HepG2 (cell line): ENCODE data around the gene CENPE. TPM values are rescaled to one million over a fixed set of nuclear protein-coding genes. Genes with fewer than 3 reads are reported as not detected.

Experiments
- DRAP1 ChIP-seq: IDR thresholded peaks from 2 replicates; pipeline ENCODE4 v1.6.1; 2016; ENCODE audit warnings: missing genetic modification reagents, missing compliant biosample characterization
- GABPA ChIP-seq, 2 experiments: IDR thresholded peaks; 2 replicates each; pipeline ENCODE4 v1.6.1; 2011 to 2016; ENCODE audit warnings: low read depth in 2 of 2, low read length in 1 of 2, missing biosample characterization in 1 of 2, missing genetic modification characterization in 1 of 2
- HMG20A ChIP-seq: IDR thresholded peaks from 2 replicates; pipeline ENCODE4 v1.6.1; 2016; ENCODE audit warnings: borderline replicate concordance
- MAX ChIP-seq: IDR thresholded peaks from 2 replicates; pipeline ENCODE4 v1.6.1; 2012; ENCODE audit warnings: inconsistent platforms
- NAIF1 ChIP-seq: sonication (generic); formaldehyde crosslinking; IDR thresholded peaks from 2 replicates; pipeline ENCODE4 v1.5.0; 2020; ENCODE audit warnings: mild to moderate bottlenecking, missing genetic modification reagents, borderline replicate concordance
- NFRKB ChIP-seq: fragments of 450-650 bp; IDR thresholded peaks from 2 replicates; pipeline ENCODE4 v1.6.1; 2017
- SMARCC2 ChIP-seq: fragments of 450-650 bp; IDR thresholded peaks from 2 replicates; pipeline ENCODE4 v1.6.1; 2017; ENCODE audit warnings: antibody characterized with exemption, mild to moderate bottlenecking
- ZFP41 ChIP-seq: sonication (generic); formaldehyde crosslinking; IDR thresholded peaks from 2 replicates; pipeline ENCODE4 v1.4.0; 2020; ENCODE audit warnings: mild to moderate bottlenecking, missing genetic modification reagents, borderline replicate concordance
- ZIK1 ChIP-seq: sonication (generic); formaldehyde crosslinking; IDR thresholded peaks from 2 replicates; pipeline ENCODE4 v1.5.0; 2020; ENCODE audit warnings: mild to moderate bottlenecking, low read depth, missing genetic modification reagents, borderline replicate concordance
- ZKSCAN8 ChIP-seq: IDR thresholded peaks from 2 replicates; pipeline ENCODE4 v1.6.1; 2016; ENCODE audit warnings: borderline replicate concordance, missing genetic modification reagents, missing compliant biosample characterization
- ZNF20 ChIP-seq: sonication (generic); formaldehyde crosslinking; IDR thresholded peaks from 2 replicates; pipeline ENCODE4 v1.4.0; 2020; ENCODE audit warnings: mild to moderate bottlenecking, moderate library complexity, missing genetic modification reagents
- ZNF407 ChIP-seq: sonication (generic); formaldehyde crosslinking; IDR thresholded peaks from one replicate; pipeline ENCODE4 v1.5.1; 2020; ENCODE audit warnings: mild to moderate bottlenecking, missing genetic modification reagents; ENCODE audit errors: not compliant biosample characterization
- ZNF629 ChIP-seq: sonication (generic); formaldehyde crosslinking; conservative IDR thresholded peaks from 2 replicates; pipeline ENCODE4 v1.5.0; 2020; ENCODE audit warnings: missing genetic modification reagents
- ZNF749 ChIP-seq: sonication (generic); formaldehyde crosslinking; IDR thresholded peaks from 2 replicates; pipeline ENCODE4 v1.8.0; 2022; ENCODE audit warnings: mild to moderate bottlenecking, missing genetic modification reagents, moderate library complexity, borderline replicate concordance
- ZNF780A ChIP-seq: sonication (generic); formaldehyde crosslinking; IDR thresholded peaks from 2 replicates; pipeline ENCODE4 v1.8.0; 2022; ENCODE audit warnings: mild to moderate bottlenecking, missing genetic modification reagents, moderate library complexity
- ZNF781 ChIP-seq: sonication (generic); formaldehyde crosslinking; IDR thresholded peaks from 2 replicates; pipeline ENCODE4 v1.5.1; 2020; ENCODE audit warnings: borderline replicate concordance, mild to moderate bottlenecking, missing genetic modification reagents; ENCODE audit errors: not compliant biosample characterization
- polyA plus RNA-seq, 8 experiments: library from polyadenylated mRNA; depleted of rRNA in 3 of 8; stranded (reverse) in 7 of 8; unstranded in 1 of 8; fragments of >200 nt; fragmentation: Illumina TruSeq in 4 of 8; extraction: Trizol in 4 of 8; gene quantifications; 2 replicates each; pipeline versions ENCODE4 v1.2.1 to v1.2.3, GENCODE V29; 2011 to 2016; ENCODE audit warnings: low read depth in 4 of 8, missing spikeins in 1 of 8, mixed read lengths in 1 of 8; ENCODE audit not compliant: insufficient read depth in 1 of 8
- total RNA-seq, 5 experiments: library from RNA; depleted of rRNA; stranded (reverse); fragments of >200 nt; fragmentation: Illumina TruSeq; extraction: Trizol; gene quantifications; 2 replicates each; pipeline ENCODE4 v1.2.3, GENCODE V29; 2016; ENCODE audit warnings: low read depth in 1 of 5
- TF ChIP-seq, protein P1 (sequence below): sonication (generic); formaldehyde crosslinking; IDR thresholded peaks from 2 replicates; pipeline ENCODE4 v1.4.0; 2020; ENCODE audit warnings: missing genetic modification reagents

The CENPE gene
- total and polyA plus RNA-seq, 2 of the 13 experiments (the other 11 are each of a cell fraction or from before 2014, with no cell fraction given), result 2.1 to 19.8 TPM

- TF ChIP-seq ZNF407 (peak; percentile 88), ZNF629 (0 out of 2 replicates have a peak, but pooled peaks have one; percentile 19), GABPA (IDR thresholded peaks at IDR 0.05; ENCODE audit: low read depth, low read length) (no peak), GABPA (CRISPR knock-in tag; IDR thresholded peaks at IDR 0.05; ENCODE audit: low read depth) (no peak), NFRKB (no peak), ZNF780A (no peak), ZFP41 (CRISPR knock-in tag) (no peak; the same call in 1 of the 2 replicates), MAX (peak; percentile 80; the same call in 1 of the 2 replicates), NAIF1 (CRISPR knock-in tag) (peak; percentile 58; the same call in 1 of the 2 replicates), HMG20A (CRISPR knock-in tag) (no peak), DRAP1 (CRISPR knock-in tag) (peak; percentile 37), SMARCC2 (no peak), ZNF20 (no peak), ZNF781 (no peak), ZKSCAN8 (CRISPR knock-in tag) (no peak), ZNF749 (CRISPR knock-in tag) (no peak), ZIK1 (CRISPR knock-in tag) (peak; percentile 55; the same call in 1 of the 2 replicates)
- TF ChIP-seq, protein P1, sequence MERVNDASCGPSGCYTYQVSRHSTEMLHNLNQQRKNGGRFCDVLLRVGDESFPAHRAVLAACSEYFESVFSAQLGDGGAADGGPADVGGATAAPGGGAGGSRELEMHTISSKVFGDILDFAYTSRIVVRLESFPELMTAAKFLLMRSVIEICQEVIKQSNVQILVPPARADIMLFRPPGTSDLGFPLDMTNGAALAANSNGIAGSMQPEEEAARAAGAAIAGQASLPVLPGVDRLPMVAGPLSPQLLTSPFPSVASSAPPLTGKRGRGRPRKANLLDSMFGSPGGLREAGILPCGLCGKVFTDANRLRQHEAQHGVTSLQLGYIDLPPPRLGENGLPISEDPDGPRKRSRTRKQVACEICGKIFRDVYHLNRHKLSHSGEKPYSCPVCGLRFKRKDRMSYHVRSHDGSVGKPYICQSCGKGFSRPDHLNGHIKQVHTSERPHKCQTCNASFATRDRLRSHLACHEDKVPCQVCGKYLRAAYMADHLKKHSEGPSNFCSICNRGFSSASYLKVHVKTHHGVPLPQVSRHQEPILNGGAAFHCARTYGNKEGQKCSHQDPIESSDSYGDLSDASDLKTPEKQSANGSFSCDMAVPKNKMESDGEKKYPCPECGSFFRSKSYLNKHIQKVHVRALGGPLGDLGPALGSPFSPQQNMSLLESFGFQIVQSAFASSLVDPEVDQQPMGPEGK, result no peak
Measured at GRCh38 chr4:103075894-103076746, 122.0 kb downstream of the CENPE start (continued).
